ENCODE data around the gene OR10T2. TPM values are rescaled to one million over a fixed set of nuclear protein-coding genes. Genes with fewer than 3 reads are reported as not detected.
"Not testable (repeated sequence)": the region's sequence is repeated elsewhere in the genome, so short reads cannot be mapped to it uniquely, and the experiment has no call there.

The OR10T2 gene, protein sequence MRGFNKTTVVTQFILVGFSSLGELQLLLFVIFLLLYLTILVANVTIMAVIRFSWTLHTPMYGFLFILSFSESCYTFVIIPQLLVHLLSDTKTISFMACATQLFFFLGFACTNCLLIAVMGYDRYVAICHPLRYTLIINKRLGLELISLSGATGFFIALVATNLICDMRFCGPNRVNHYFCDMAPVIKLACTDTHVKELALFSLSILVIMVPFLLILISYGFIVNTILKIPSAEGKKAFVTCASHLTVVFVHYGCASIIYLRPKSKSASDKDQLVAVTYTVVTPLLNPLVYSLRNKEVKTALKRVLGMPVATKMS
- total RNA-seq (2014; rRNA removed; shearing (Covaris generic)), result not detected in 2 replicates

DNA sequence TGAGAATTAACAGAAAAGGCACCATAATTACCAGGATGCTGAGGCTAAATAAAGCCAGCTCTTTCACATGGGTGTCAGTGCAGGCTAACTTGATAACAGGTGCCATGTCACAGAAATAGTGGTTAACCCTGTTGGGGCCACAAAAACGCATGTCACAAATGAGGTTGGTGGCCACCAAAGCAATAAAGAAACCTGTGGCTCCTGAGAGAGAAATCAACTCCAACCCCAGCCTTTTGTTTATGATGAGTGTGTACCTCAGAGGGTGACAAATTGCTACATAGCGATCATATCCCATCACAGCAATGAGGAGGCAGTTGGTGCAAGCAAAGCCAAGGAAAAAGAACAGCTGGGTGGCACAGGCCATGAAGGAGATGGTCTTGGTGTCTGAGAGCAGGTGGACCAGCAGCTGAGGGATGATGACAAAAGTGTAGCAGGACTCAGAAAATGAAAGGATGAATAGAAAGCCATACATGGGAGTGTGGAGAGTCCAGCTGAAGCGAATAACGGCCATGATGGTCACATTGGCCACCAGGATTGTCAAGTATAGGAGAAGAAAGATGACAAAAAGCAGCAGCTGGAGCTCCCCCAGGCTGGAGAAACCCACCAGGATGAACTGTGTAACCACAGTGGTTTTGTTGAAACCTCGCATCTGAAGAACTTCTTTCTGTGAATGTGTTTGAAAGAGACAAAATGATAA is at the start of gene OR10T2:
Gene OR10T2 (minus strand): TSS at position 649 of the 697 bp plus-strand sequence. CDS start 0 bp downstream, at position 649.
- DNase-seq (ENCODE audit: low spot score), result no peak

DNA sequence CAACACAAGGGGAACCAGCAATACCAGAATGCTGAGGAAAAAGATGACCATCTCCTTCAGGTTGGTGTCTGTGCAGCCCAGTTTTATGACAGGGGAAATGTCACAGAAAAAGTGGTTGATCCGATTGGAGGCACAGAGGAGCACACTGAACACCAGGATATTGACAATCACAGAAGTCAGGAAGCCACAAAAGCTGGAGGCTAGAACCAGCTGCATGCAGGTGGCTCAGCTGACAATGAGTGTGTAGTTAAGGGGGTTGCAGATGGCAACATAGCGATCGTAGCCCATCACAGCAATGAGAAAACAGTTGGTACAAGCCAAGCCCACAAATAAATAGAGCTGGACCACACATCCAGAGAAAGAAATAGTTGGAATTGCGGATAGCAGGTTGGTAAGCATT is 46.1 kb upstream of the OR10T2 start:
- no peak for DNase-seq (ENCODE audit: low spot score)

DNA sequence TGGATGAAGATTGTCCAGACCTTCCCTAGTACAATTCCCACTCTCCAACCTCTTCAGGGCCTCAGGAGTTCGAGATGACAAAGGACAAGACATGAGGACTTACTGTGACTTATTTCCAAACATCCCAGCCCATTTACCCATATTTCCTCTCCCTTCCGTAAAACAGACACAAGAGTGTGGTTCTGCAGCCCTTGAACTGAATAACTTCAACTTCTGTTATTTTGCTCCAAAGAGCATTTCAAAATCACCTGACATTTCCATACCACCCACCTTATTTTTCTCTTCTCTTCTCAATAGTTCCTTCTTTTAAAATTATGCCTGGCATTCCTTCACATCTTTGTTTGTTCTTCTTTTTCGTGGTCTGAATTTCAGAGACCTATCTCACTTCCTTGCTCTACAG is 35.5 kb upstream of the OR10T2 start:
- no peak for DNase-seq (ENCODE audit: low spot score)

DNA sequence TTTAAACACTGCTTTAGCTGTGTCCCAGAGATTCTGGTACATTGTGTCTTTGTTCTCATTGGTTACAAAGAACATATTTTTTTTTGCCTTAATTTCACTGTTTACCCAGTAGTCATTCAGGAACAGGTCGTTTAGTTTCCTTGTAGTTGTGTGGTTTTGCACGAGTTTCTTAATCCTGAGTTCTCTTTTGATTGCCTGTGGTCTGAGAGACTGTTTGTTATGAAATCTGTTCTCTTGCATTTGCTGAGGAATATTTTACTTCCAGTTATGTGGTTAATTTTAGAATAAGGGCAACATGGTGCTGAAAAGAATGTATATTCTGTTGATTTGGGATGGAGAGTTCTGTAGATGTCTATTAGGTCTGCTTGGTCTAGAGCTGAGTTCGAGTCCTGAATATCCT is 30.9 kb upstream of the OR10T2 start:
- DNase-seq (ENCODE audit: low spot score), result not testable (repeated sequence)

DNA sequence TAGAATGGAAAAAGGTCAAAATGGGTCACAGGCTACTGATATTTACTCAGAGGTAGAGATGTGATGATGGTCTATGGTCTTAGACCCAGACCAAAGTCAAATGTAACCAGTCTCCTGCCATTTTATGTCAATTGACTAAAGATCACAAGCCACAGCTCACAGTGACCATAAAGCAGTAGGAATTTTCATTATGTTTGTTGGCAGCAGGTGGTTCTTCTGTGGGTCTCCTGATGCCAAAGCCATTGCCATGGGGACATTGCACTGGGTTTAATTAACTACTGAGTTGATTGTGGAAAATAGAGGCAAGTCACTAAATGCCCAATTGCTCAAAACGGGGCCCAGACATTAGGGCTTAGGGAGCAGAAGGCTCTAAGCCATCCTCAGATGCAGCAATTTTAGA is 26.9 kb upstream of the OR10T2 start, which contains the start of gene OR10K2:
Gene OR10K2 (minus strand): TSS at position 101 of the 400 bp plus-strand sequence. CDS start 5,371 bp downstream, outside the sequence.
- no peak for DNase-seq (ENCODE audit: low spot score)

DNA sequence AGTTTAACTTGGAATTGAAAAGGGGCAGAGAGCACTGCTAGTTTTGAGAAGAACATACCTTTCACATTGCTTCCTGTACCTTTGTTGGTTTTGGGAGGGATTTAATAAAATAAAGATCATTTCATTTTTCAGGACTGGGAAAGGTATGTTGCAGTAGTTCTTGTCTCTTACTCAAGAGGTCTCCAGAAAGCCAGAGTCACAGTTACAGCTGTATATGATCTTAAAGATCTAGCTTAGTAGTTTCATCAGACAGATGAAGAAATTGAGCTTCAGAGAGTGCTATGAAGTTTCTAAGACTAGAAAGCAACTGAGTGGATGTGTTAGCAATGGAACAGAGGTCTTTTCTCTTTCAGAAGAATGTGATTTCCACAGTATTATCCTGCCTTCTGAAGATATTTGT is 25.8 kb upstream of the OR10T2 start:
- DNase-seq (ENCODE audit: low spot score), result no peak

DNA sequence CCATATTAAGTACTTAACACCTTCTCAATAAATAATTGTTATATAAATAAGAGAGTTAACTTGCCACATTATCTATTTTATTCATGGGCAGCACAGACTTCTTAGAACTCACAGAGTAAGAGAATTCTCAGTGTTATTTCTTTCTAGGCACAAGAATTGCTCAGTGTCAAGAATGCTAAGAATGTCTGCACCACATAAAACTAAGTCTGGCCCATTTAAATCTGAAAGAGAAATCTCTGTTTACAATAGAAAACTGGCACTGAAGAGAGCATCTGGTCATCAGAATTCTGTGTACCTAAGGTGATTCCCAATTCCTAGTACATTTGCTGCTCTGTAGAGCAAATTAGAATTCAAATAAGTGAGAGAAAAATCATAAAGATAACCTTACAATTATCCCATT is 22.9 kb upstream of the OR10T2 start:
- DNase-seq (ENCODE audit: low spot score), result no peak

DNA sequence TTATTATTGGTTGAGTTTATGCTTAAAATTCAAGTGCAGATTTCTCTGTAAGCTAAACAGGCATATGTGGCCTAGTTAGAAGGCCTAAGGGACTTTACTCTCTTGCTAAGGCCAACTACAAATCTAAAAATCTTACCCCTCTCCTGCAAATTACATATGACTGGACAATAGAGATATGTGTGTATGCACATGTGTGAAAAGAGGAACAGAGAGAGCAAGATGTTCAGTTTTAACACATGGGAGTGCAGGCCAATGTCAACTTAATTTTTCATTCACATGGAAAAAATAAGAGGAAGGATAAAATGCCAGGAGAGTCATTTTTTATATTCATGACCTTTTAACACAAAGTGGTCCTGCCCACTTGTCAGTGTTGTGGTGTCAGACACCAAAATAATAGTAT is 18.3 kb upstream of the OR10T2 start:
- no peak for DNase-seq (ENCODE audit: low spot score)

DNA sequence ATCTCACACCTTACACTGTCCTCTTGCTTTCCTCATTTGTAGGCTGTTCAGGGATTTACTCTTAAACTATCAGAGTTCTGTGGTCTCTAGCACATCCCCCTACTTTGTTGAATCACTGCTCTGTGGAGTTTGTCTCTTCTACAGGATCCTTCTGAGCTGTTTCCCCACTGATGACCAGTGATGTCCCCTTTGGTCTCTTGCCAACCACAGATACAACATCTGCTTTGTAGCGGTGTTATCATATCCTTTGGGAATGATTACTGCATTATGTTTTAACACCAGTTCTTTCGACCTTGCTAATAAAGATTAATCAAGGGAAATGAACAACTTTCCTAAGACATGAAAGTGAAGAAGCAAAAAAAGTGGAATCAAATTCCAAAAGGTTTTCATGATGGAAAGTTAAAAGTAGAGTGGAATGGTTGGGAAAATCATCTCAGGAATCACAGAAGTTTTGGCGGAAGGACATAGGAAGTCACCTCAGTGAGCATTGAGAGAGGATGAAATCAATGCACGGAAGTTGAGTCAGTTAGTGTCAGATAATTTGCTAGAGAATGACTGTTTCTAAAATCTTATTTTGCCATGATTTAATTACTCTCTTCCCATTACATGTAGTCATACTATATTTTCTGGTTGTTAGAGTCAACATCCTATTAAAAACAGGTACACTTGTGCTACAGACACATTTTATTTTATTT is 15.5 kb upstream of the OR10T2 start:
- no peak for DNase-seq (ENCODE audit: low spot score)

DNA sequence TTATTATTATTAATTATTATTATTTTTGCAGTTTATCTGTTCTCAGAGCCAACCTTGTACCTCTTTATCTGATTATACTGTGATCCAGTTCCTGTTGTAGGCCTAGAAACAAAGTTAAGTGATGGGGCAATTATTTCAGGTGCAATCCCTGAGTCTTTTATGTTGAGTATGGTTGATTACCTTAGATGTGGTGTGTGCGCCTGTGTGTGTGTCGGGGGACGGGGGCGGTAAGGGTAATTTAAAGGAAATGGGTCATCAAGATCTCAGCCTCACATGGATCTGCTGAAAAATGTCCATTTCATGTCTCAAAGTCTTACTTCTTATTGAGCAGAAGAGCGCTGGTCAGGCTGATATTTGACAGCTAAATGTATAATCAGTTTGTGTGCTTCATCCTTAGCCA is 7.8 kb upstream of the OR10T2 start:
- no peak for DNase-seq (ENCODE audit: low spot score)

DNA sequence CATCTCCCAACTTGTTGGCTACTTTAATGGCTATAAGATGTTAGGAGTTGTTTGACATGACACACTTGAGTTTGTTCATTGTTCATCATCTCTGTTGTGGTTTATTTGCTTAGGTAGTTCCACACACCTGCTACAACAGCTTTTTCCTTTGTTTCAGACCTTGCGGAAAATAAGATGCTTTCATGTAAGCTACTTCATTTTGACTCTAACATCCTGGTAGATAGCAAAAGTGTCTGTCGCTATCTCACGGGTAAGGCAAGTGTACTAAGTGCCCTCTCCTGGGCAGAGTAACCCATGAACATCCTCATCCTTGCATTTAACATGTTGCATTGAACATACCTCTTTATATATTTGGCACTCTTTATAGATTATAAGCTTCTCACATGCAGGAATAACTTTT is 1.6 kb upstream of the OR10T2 start:
- no peak for DNase-seq (ENCODE audit: low spot score)

DNA sequence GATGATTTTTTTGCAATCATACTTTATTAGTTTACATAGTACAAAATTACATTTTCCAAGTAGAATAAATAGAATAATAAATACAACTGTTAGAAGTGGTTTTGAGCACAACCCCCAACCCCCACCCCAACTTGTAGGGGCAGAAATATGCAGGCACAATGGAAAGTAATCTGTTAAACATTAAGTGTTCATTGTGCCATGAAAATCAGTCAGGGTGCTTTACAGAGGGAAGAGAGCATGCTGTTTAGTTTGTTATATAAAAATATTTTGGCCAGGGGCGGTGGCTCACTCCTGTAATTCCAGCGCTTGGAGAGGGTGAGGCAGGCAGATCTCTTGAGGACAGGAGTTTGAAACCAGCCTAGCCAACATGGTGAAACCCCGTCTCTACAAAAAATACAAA is 2.6 kb downstream of the OR10T2 start:
- no peak for DNase-seq (ENCODE audit: low spot score)

DNA sequence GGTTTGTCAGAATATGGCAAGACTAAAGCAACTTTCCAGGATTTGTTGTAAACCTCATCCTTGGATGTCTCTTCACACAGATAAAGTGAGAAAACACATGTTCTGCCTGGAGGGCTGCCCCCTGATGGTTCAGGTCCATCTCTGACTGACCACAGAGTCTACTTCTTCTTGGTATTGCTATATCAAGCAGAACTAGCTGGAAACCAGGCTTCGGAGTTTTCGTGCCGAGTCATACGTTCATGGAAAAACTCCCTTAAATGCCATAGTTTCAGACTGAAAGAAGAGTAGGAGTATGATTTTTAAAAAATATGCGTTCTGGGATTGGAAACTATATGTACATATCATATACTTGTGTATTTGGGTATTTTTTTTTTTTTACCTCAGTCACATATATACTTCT is 5.8 kb downstream of the OR10T2 start:
- no peak for DNase-seq (ENCODE audit: low spot score)

DNA sequence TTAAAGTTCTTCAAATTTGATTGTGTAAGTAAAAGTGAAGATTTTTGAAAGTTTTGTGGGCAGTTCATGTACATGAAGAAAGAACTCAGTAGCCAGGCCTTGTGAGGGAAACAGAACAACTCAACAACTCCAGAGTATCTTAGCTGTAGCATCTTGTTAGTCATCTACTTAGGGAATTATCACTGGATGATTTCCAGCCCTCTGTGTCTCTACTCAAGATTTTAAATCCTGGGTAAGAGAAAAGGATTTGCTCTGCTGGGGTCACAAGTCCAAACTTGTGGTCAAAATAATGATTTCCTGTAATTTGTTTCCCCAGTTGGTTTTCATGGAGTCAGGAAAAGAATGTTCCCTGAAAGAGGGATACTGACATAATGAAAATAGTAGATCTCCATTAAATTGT is 8.2 kb downstream of the OR10T2 start:
- DNase-seq (ENCODE audit: low spot score), result no peak

DNA sequence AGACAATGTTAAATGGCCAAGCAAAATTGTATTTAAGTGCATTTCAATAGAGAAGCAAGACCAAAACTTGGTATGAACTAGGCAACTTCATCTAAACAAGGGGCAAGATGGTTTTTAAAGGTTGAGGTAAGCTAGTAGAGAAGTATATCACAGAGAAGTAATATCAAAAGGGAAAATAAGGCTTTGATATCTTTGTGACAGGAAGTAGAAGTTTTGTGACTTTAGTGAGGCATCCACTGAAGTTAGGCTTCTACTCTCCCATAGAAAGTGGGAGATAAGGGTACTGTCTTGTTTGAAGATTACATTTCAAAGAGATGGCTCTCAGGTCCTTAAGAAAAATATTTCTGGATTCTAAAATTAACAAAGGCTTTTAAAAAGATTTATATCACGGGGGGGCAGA is 8.9 kb downstream of the OR10T2 start:
- no peak for DNase-seq (ENCODE audit: low spot score)

DNA sequence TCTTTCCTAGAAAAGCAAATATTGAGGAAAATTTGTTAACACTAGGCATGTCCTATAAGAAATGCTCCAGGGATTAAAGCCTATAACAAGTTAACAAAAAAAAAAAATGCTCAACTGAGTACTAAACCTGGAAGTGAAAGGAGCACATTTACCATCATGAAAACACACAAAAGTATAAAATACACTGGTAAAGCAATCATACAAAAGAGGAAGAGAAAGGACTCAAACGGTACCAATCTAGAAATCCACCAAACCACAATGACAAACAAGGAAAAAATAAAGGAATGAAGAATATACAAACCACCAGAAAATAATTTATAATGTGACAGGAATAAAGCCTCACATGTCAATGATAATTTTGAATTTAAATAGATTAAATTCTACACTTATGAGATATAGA is 24.4 kb downstream of the OR10T2 start:
- no peak for DNase-seq (ENCODE audit: low spot score)

DNA sequence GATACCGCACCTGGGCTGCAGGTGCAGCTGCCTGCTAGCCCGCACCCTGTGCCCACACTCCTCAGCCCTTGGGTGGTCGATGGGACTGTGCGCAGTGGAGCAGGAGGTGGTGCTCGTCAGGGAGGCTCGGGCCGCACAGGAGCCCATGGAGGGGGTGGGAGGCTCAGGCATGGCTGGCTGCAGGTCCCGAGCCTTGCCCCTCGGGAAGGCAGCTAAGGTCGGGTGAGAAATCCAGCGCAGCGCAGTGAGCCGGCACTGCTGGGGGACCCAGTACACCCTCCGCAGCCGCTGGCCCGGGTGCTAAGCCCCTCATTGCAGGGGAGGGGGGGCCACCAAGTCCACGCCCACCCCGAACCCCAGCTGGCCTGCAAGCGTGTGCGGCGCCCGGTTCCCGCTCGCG is 25.2 kb downstream of the OR10T2 start:
- not testable (repeated sequence) for DNase-seq (ENCODE audit: low spot score)

DNA sequence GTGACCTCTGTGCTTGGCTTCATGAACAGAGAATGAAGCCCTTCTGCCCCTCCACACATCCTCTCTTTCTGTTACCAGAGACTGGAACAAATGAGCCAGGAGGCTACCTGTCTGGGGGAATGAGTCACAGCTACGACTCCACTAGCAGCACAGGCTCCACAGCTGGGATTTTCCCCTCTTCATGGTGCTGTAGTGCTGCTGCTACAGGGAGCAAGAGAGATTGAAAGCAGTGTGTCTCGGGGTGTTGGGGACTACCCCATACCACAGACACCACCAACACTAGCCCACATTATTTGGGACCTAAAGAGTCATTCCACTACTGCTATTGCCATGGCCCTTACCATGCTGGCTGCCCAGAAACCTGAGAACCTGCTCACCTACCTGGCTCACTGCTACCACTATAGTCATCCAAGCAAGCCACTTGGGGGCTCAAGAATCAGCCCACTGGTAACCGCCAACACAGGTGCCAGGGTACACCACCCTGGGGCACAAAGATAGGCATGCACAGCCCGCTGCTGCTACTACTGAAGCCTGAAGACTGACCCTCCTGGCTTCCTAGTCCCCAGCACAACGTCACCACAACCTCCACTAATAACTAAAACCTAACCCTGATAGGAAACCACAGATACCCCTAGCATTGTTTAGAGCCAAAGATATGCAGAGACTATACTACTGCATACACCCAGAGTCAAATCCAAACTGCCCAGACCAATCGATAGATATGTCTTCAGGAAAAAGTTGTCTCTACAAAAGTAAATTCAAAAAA is 27.9 kb downstream of the OR10T2 start:
- DNase-seq (ENCODE audit: low spot score), result no peak

DNA sequence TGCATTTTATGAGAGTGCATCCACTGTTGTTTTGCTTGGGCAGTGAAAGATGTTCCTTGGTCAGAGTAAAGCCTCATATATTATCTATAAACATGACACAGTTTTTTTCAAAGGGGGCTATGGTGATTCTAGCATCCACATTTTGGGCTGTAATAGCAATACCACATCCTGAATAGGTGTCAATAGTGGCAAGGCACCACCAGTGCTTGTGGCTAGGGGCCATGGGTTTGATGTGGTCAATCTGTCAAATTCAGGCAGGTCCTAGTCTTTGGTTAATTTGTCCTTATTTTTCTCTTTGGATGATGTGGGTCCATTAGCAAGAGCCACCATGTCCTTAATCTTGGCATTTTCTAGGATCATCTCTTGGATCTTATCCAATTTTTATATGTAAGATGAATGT is 32.5 kb downstream of the OR10T2 start:
- DNase-seq (ENCODE audit: low spot score), result no peak

DNA sequence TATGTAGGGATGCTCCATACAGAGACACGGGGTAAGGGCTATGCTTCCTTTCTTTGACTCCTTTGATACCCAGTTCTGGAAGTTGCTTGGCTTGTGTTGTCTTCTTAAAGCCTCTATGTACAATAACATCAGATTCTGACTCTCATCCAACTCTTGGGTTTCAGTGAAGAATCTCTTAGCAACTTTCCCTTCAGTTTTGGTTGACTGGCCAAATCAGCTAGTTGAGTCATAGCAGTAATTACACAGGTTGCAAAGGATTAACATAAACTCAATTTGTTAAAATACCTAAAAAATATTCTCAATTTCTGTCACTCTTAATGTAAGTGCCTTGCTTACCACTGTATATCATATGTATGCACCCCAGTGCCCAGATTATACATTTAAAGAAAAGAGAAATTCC is 36.3 kb downstream of the OR10T2 start:
- no peak for DNase-seq (ENCODE audit: low spot score)

DNA sequence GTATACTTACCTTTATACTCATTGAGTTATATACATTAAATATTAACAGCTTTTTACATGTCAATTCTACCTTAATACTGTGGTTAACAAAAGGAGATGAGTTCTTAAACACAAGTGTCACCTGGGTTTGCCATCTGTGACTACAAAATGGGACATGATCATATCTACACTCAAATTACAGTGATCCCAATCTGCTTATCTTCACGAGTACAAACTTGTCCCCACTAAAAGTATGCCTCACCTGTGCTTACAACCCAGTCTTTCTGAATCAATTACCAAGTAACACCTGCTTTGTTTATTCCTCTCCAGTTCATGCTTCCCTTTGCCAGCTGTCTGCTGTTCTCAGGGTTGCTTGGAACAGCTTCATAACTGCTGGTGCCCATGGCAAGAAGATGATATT is 36.8 kb downstream of the OR10T2 start:
- DNase-seq (ENCODE audit: low spot score), result no peak

DNA sequence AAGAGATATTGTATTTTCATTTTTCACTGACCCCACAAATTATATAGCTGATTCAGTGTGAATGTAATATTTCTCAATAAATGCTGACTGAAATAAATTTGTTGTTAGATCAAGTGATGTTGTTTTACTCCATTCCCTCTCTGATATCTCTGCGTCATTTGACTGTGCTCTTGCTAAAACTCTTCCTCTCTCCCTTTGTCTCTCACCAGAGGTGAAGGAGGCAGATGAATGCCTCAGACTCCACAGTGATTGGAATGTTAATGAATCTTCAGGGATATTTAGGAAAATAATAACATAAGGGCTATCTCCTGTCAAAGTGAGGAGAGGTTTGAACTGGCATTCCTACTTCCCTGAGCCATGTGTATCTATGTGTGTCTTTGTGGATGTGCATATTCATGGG is 41.8 kb downstream of the OR10T2 start:
- DNase-seq (ENCODE audit: low spot score), result no peak
